GM12873 (cell line): ENCODE results near the gene NECTIN1.

Experiments
- CTCF ChIP-seq: IDR thresholded peaks from 2 replicates; pipeline ENCODE4 v1.5.1; 2012; ENCODE audit warnings: low read depth, mild to moderate bottlenecking, moderate library complexity, low read length, control low read depth; ENCODE audit not compliant: insufficient read depth; ENCODE audit errors: missing control alignments

Gene NECTIN1

GRCh38 chr11:119728651-119729580, at the start of gene NECTIN1:
TSS of gene NECTIN1 (minus strand) at chr11:119729200. CDS start at chr11:119728553, 647 bp downstream.
- peak; percentile 79 for TF ChIP-seq CTCF

GRCh38 chr11:119778391-119779194, 49.6 kb upstream of the NECTIN1 start:
- no peak for TF ChIP-seq CTCF

- no peak for TF ChIP-seq CTCF
Measured at GRCh38 chr11:119777940-119778339, 48.9 kb upstream of the NECTIN1 start.

- TF ChIP-seq CTCF = no peak
Measured at GRCh38 chr11:119776651-119777050, 47.7 kb upstream of the NECTIN1 start.

GRCh38 chr11:119776031-119776636, 47.1 kb upstream of the NECTIN1 start:
- no peak for TF ChIP-seq CTCF

- TF ChIP-seq CTCF = no peak
Measured at GRCh38 chr11:119774172-119774763, 45.3 kb upstream of the NECTIN1 start.
